GM21619 (cell line): ENCODE measurements around the gene SESN2.
"Not testable (repeated sequence)": the region's sequence is repeated elsewhere in the genome, so short reads cannot be mapped to it uniquely, and the experiment has no call there.

Source experiments
- ATAC-seq: cut with Tn5 transposase; IDR thresholded peaks from one replicate; pipeline ENCODE4 v1.9.1; 2021; ENCODE audit not compliant: unreplicated experiment

Gene SESN2

GRCh38 chr1:28326984-28327383, 67.7 kb downstream of the SESN2 start:
- ATAC-seq: no peak

GRCh38 chr1:28327431-28327830, 68.1 kb downstream of the SESN2 start:
- ATAC-seq: not testable (repeated sequence)

- no peak for ATAC-seq
Observed at GRCh38 chr1:28328228-28328648, 68.9 kb downstream of the SESN2 start.

GRCh38 chr1:28329395-28330153, 70.3 kb downstream of the SESN2 start:
- no peak for ATAC-seq
